PFSK-1 (cell line): ENCODE measurements around the gene BTBD9.

Source experiments
- FOXP2 ChIP-seq: optimal IDR thresholded peaks from 2 replicates; pipeline ENCODE3; 2011; ENCODE audit warnings: borderline replicate concordance, control low read depth, inconsistent platforms; ENCODE audit not compliant: insufficient read depth; ENCODE audit errors: extremely low read length, extremely low read depth
- POLR2AphosphoS5 ChIP-seq: IDR thresholded peaks from 2 replicates; pipeline ENCODE4 v1.6.1; 2012; ENCODE audit warnings: low read depth, mild to moderate bottlenecking, control low read depth, low read length, moderate library complexity
- SIN3A ChIP-seq: IDR thresholded peaks from 2 replicates; pipeline ENCODE4 v1.6.1; 2012; ENCODE audit warnings: mild to moderate bottlenecking, low read length, moderate library complexity, borderline replicate concordance; ENCODE audit not compliant: insufficient read depth
- TAF1 ChIP-seq: IDR thresholded peaks from 2 replicates; pipeline ENCODE4 v1.6.1; 2012; ENCODE audit warnings: low read length, control low read depth, borderline replicate concordance; ENCODE audit not compliant: insufficient read depth
- TF ChIP-seq, protein P1 (sequence below), 2 experiments: IDR thresholded peaks; 2 replicates each; pipeline versions ENCODE4 v1.6.1 to v1.8.0; 2011 to 2012; ENCODE audit warnings: low read depth in 2 of 2, low read length in 2 of 2, control low read depth in 1 of 2, inconsistent platforms in 1 of 2, mild to moderate bottlenecking in 1 of 2, moderate library complexity in 1 of 2; ENCODE audit not compliant: insufficient read depth in 1 of 2

The BTBD9 gene

DNA sequence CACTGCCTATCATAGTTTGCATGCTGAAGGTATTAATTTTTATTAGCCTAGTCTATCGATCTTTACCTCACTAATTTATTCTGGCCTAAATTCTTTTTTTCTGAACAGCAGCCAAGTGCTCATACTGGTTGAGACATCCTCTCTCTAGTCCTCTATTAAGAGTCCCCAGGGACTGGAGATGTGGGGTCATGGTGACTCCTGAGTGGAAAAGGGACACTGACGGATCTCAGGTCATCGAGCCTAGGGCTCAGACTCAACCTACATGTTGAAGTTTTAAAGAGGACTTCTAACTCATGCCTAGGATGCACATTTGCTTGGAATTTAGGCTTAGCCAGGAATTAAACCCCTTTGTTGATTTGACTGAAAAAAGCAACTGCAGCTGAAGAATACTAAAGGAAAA is 378.1 kb downstream of the BTBD9 start:
- TF ChIP-seq FOXP2: no peak
- no peak for TF ChIP-seq SIN3A
- TF ChIP-seq TAF1: no peak
- no peak for TF ChIP-seq POLR2AphosphoS5
- TF ChIP-seq, protein P1, sequence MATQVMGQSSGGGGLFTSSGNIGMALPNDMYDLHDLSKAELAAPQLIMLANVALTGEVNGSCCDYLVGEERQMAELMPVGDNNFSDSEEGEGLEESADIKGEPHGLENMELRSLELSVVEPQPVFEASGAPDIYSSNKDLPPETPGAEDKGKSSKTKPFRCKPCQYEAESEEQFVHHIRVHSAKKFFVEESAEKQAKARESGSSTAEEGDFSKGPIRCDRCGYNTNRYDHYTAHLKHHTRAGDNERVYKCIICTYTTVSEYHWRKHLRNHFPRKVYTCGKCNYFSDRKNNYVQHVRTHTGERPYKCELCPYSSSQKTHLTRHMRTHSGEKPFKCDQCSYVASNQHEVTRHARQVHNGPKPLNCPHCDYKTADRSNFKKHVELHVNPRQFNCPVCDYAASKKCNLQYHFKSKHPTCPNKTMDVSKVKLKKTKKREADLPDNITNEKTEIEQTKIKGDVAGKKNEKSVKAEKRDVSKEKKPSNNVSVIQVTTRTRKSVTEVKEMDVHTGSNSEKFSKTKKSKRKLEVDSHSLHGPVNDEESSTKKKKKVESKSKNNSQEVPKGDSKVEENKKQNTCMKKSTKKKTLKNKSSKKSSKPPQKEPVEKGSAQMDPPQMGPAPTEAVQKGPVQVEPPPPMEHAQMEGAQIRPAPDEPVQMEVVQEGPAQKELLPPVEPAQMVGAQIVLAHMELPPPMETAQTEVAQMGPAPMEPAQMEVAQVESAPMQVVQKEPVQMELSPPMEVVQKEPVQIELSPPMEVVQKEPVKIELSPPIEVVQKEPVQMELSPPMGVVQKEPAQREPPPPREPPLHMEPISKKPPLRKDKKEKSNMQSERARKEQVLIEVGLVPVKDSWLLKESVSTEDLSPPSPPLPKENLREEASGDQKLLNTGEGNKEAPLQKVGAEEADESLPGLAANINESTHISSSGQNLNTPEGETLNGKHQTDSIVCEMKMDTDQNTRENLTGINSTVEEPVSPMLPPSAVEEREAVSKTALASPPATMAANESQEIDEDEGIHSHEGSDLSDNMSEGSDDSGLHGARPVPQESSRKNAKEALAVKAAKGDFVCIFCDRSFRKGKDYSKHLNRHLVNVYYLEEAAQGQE (IDR thresholded peaks at IDR 0.05; ENCODE audit: insufficient read depth in 1 of 2, low read depth in 2 of 2, low read length in 2 of 2): no peak

DNA sequence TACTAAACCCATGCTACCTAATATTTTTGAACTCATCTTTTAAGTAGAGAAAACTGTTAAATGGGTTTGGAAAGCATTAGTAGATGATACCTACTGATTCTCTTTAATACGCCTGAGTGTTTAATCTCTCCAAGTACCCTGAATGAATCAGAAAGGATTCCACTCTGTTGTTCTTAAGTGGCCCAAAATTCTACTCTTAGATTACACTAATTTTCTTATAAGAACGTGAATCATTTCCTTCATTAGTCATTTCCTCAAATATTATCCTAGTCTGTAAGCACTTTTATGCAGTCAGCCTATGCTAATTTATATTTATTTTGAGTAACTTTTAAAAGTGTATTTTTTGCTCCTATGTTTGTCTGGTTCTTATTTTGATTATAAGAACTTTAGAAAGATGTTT is 380.0 kb downstream of the BTBD9 start:
- TF ChIP-seq, protein P1 (IDR thresholded peaks at IDR 0.05; ENCODE audit: insufficient read depth in 1 of 2, low read depth in 2 of 2, low read length in 2 of 2): no peak
- TF ChIP-seq SIN3A (no peak), POLR2AphosphoS5 (no peak), FOXP2 (no peak), TAF1 (no peak)

DNA sequence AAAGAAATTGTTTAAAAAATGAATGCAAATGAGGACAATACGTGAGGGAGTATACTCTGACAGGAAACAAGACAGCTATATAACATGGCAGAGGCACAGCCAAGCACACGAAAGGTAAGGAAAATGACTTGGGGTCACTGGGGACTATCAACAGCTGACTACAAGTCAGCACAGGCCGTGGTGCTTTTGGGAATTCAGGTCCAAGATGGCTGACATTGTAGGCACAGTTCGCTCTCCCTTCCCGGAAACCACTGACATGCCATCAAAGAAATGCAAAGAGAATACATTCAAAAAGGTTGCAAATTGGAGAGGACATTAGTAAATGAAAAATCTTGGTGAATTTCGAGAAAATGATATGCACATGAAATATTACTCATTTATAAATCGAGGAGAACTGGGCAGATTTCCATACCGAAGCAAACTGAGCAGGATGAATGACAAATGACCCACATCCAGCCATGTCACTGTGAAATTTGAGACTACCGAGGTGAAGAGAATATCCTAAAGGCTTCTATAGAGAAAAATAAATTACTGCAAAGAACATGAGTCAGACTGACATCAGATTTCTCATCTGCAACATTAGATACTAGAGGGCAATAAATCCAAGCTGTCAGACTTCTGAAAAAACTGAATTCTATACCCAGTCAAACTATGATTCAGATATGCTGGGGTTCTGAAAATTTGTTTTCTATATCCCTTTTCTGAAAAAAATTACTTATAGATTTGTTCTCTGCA is 391.1 kb downstream of the BTBD9 start:
- TF ChIP-seq FOXP2 (no peak), SIN3A (no peak), POLR2AphosphoS5 (no peak), TAF1 (no peak)
- TF ChIP-seq, protein P1 (IDR thresholded peaks at IDR 0.05; ENCODE audit: insufficient read depth in 1 of 2, low read depth in 2 of 2, low read length in 2 of 2): no peak

DNA sequence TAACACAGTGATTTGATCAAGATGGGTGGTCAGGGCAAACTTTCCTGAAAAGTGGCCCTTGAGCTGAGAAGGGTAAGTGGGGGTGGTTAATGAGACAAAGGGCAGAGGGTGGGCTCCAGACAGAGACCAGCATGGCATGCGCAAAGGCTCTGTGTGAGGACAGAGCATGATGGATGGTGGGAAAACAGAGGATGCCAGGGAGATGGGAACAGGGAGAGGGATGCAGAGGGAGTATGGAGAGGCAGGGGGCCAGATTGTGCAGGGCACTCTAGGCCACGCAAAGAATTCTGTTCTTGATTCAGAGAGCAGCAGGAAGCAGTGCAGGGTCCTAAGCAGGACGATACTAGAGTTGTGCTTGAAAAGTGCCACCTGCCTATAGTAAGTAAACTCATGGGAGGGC is 394.4 kb downstream of the BTBD9 start:
- TF ChIP-seq TAF1: no peak
- no peak for TF ChIP-seq POLR2AphosphoS5
- TF ChIP-seq SIN3A: no peak
- TF ChIP-seq, protein P1 (IDR thresholded peaks at IDR 0.05; ENCODE audit: insufficient read depth in 1 of 2, low read depth in 2 of 2, low read length in 2 of 2): no peak
- TF ChIP-seq FOXP2: no peak

DNA sequence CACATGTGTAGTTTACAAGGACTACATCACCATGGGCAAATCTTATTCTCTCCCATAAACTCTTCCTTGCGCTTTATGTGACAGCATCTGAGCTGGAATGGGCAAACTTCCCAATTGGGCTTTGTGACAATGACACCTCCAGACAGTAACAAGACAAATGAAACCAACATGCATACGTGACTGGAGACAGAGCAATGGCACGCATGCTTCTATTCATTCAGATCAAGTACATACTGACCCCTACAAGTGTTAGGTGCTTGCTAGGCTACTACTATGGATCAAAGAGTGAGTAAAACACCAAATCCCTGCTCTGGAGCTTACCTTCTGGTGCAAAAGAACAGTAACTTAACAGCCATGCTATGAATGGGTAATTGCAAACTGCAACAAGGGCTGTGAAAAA is 394.9 kb downstream of the BTBD9 start:
- TF ChIP-seq SIN3A: no peak
- no peak for TF ChIP-seq TAF1
- no peak for TF ChIP-seq FOXP2
- TF ChIP-seq, protein P1 (IDR thresholded peaks at IDR 0.05; ENCODE audit: insufficient read depth in 1 of 2, low read depth in 2 of 2, low read length in 2 of 2): no peak
- TF ChIP-seq POLR2AphosphoS5: no peak
